GM23338 (cell line): ENCODE results near the gene TRIM24. TPM values are rescaled to one million over a fixed set of nuclear protein-coding genes. Genes with fewer than 3 reads are reported as not detected.

Source experiments
- ATAC-seq: fragments of 200-7000 bp; cut with Tn5 transposase; 3 replicates; pipeline ENCODE4 v1.9.1; 2020
- DNase-seq: peaks from one replicate; pipeline ENCODE4 v3.0.0-alpha.2; 2015; ENCODE audit warnings: low spot score
- H2AFZ ChIP-seq: fragments of 200-600 bp; sonication (generic); 2 replicates; pipeline ENCODE4 v1.8.0; 2016; ENCODE audit warnings: antibody characterized with exemption, mild to moderate bottlenecking, moderate library complexity
- H3F3A ChIP-seq: fragments of 200-600 bp; sonication (generic); replicated peaks from 2 replicates; pipeline ENCODE4 v1.8.0; 2017; ENCODE audit warnings: antibody characterized with exemption, mixed run types, low read depth
- H3K27ac ChIP-seq: fragments of 200-600 bp; sonication (generic); 2 replicates; pipeline ENCODE4 v1.6.1; 2016; ENCODE audit warnings: low read depth
- H3K27me3 ChIP-seq: fragments of 200-600 bp; sonication (generic); 2 replicates; pipeline ENCODE4 v1.8.0; 2016; ENCODE audit warnings: mild to moderate bottlenecking, mixed run types, moderate library complexity; ENCODE audit not compliant: insufficient read depth
- H3K36me3 ChIP-seq: fragments of 200-600 bp; sonication (generic); 2 replicates; pipeline ENCODE4 v1.8.0; 2016; ENCODE audit warnings: mild to moderate bottlenecking; ENCODE audit not compliant: insufficient read depth
- H3K4me1 ChIP-seq: fragments of 200-600 bp; sonication (generic); 2 replicates; pipeline ENCODE4 v1.8.0; 2016; ENCODE audit warnings: mild to moderate bottlenecking, moderate library complexity; ENCODE audit not compliant: insufficient read depth
- H3K4me2 ChIP-seq: fragments of 200-600 bp; sonication (generic); 2 replicates; pipeline ENCODE4 v1.7.1; 2017; ENCODE audit warnings: mixed run types
- H3K4me3 ChIP-seq: fragments of 200-600 bp; sonication (generic); 2 replicates; pipeline ENCODE4 v1.6.1; 2016; ENCODE audit warnings: mixed run types
- H3K79me2 ChIP-seq: fragments of 200-600 bp; sonication (generic); replicated peaks from 2 replicates; pipeline ENCODE4 v1.8.0; 2017; ENCODE audit warnings: mild to moderate bottlenecking; ENCODE audit not compliant: insufficient read depth
- H3K9me2 ChIP-seq: fragments of 200-600 bp; sonication (generic); 2 replicates; pipeline ENCODE4 v1.8.0; 2017; ENCODE audit not compliant: insufficient read depth
- H4K20me1 ChIP-seq: fragments of 200-600 bp; sonication (generic); replicated peaks from 2 replicates; pipeline ENCODE4 v1.8.0; 2017; ENCODE audit warnings: mild to moderate bottlenecking; ENCODE audit not compliant: insufficient read depth
- H3K27ac Mint-ChIP-seq: 2 replicates; pipeline ENCODE4 v1.8.0; 2020; ENCODE audit warnings: inconsistent platforms, mild to moderate bottlenecking, moderate library complexity, mixed read lengths
- H3K27me3 Mint-ChIP-seq: 3 replicates; pipeline ENCODE4 v1.8.0; 2022; ENCODE audit warnings: low read depth, mild to moderate bottlenecking, moderate library complexity, mixed read lengths, inconsistent platforms; ENCODE audit not compliant: insufficient read depth, poor library complexity
- H3K36me3 Mint-ChIP-seq: 3 replicates; pipeline ENCODE4 v1.8.0; 2021; ENCODE audit warnings: low read depth, mild to moderate bottlenecking, inconsistent platforms, moderate library complexity, mixed read lengths
- H3K4me1 Mint-ChIP-seq: 3 replicates; pipeline ENCODE4 v1.8.0; 2020; ENCODE audit warnings: mild to moderate bottlenecking, inconsistent platforms, mixed read lengths
- H3K4me3 Mint-ChIP-seq: 3 replicates; pipeline ENCODE4 v1.8.0; 2021; ENCODE audit warnings: moderate library complexity, mild to moderate bottlenecking, inconsistent platforms, mixed read lengths
- H3K9me3 Mint-ChIP-seq: 3 replicates; pipeline ENCODE4 v1.8.0; 2020; ENCODE audit warnings: moderate library complexity, mild to moderate bottlenecking, inconsistent platforms, mixed read lengths
- CREB1 ChIP-seq: fragments of 250-450 bp; sonication (Bioruptor Pico); IDR thresholded peaks from 2 replicates; pipeline ENCODE4 v1.5.0; 2020; ENCODE audit warnings: low read depth, mild to moderate bottlenecking, moderate library complexity
- EZH2 ChIP-seq: fragments of 200-600 bp; sonication (generic); IDR thresholded peaks from one replicate; pipeline ENCODE4 v1.8.0; 2017; ENCODE audit warnings: antibody characterized with exemption, mild to moderate bottlenecking, low read depth; ENCODE audit not compliant: unreplicated experiment
- EZH2phosphoT487 ChIP-seq: fragments of 200-600 bp; sonication (generic); IDR thresholded peaks from one replicate; pipeline ENCODE4 v1.8.1; 2018; ENCODE audit warnings: antibody characterized with exemption; ENCODE audit not compliant: unreplicated experiment
- JUNB ChIP-seq: IDR thresholded peaks from one replicate; pipeline ENCODE4 v1.6.1; 2016; ENCODE audit warnings: antibody characterized with exemption; ENCODE audit not compliant: unreplicated experiment
- NANOG ChIP-seq: IDR thresholded peaks from 2 replicates; pipeline ENCODE4 v1.6.1; 2016; ENCODE audit warnings: antibody characterized with exemption, borderline replicate concordance
- POLR2AphosphoS5 ChIP-seq: IDR thresholded peaks from 2 replicates; pipeline ENCODE4 v1.6.1; 2016; ENCODE audit warnings: antibody characterized with exemption, low read depth
- STAT1 ChIP-seq: IDR thresholded peaks from one replicate; pipeline ENCODE4 v1.6.1; 2016; ENCODE audit warnings: antibody characterized with exemption; ENCODE audit not compliant: unreplicated experiment
- ZNF114 ChIP-seq: fragments of 250-450 bp; sonication (Bioruptor Pico); IDR thresholded peaks from 2 replicates; pipeline ENCODE4 v1.5.0; 2020; ENCODE audit warnings: mild to moderate bottlenecking, moderate library complexity
- ZNF331 ChIP-seq: fragments of 250-450 bp; sonication (Bioruptor Pico); IDR thresholded peaks from 2 replicates; pipeline ENCODE4 v1.5.0; 2020; ENCODE audit warnings: low read depth, mild to moderate bottlenecking, moderate library complexity
- polyA plus RNA-seq: library from polyadenylated mRNA; unstranded; fragments of >200 nt; fragmentation: Nextera tagmentation; extraction: Ambion mirVana; gene quantifications from 2 replicates; pipeline ENCODE4 v1.2.1, GENCODE V29; 2016
- total RNA-seq: library from RNA; depleted of rRNA; stranded (reverse); fragments of >200 nt; shearing (Covaris generic); gene quantifications from 2 replicates; pipeline ENCODE4 v1.2.3, GENCODE V29; 2014
- TF ChIP-seq, protein P1 (sequence below): IDR thresholded peaks from one replicate; pipeline ENCODE4 v1.6.1; 2018; ENCODE audit warnings: antibody characterized with exemption; ENCODE audit not compliant: unreplicated experiment
- TF ChIP-seq, protein P2 (sequence below): fragments of 250-450 bp; sonication (Bioruptor Pico); IDR thresholded peaks from 2 replicates; pipeline ENCODE4 v1.5.0; 2020; ENCODE audit warnings: mild to moderate bottlenecking, moderate library complexity
- TF ChIP-seq, protein P3 (sequence below), 2 experiments: fragments of 200-600 bp in 1 of 2; sonication (generic) in 1 of 2; conservative IDR thresholded peaks; 2 replicates each; pipeline versions ENCODE4 v1.5.1 to v1.6.1; 2016 to 2017; ENCODE audit warnings: antibody characterized with exemption in 2 of 2, low read depth in 2 of 2, mild to moderate bottlenecking in 2 of 2, moderate library complexity in 1 of 2
- TF ChIP-seq, protein P4 (sequence below): IDR thresholded peaks from 2 replicates; pipeline ENCODE4 v1.6.1; 2016; ENCODE audit warnings: antibody characterized with exemption

The TRIM24 gene
- total and polyA plus RNA-seq, 2 experiments from 2014 or later: 67.0 to 120 TPM

DNA sequence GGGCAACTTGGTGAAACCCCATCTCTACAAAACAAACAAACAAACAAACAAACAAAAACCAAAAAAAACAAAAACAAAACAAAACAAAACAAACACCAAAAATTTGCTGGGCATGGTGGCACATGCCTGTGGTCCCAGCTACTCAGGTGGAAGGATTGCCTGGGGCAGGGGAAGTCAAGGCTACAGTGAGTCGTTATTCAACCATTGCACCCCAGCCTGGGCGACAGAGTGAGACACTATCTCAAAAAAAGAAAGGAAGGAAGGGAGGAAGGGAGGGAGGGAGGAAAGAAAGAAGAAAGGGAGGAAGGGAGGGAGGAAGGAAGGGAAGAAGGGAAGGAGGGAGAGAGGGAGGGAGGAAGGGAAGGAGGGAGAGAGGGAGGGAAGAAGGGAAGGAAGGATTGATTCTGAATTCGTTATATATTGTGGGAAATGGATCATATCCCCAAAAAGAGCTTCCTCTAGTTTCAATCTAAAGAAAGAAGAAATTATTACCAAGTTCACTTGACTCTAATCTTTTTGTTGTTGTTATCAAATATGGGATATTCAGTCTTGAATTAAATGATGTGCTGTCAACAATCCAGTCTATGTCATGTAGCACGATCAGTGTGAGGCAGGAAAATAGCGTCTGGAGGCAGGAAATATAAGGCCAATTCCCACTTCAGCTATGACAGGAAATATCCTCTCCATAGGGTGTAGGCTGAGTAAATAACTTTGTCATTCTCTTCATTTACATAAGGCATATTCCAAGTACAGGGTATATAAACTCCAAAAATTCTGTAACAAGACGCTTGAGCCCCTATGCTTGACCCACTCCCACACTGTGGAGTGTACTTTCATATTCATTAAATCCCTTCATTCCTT is 26.2 kb upstream of the TRIM24 start:
- no peak overlapping the region for H3K4me3 Mint-ChIP-seq
- peak overlapping the region; percentile 69 for H3K27ac ChIP-seq
- no peaks in the 10 kb centered on the region for H3K79me2 ChIP-seq
- H3K4me1 ChIP-seq: peaks cover 27% of the 10 kb centered on the region
- H3K27me3 Mint-ChIP-seq: peaks cover 1% of the 10 kb centered on the region
- H3K4me3 ChIP-seq: 0 out of 2 replicates have a peak overlapping the region, but pooled peaks have one; percentile 24
- H3K36me3 ChIP-seq: peaks cover 24% of the 10 kb centered on the region
- no peaks in the 10 kb centered on the region; the same call in 1 of the 2 replicates for H3K9me2 ChIP-seq
- H3K4me2 ChIP-seq: no peak overlapping the region; the same call in 1 of the 2 replicates
- 0 out of 2 replicates have a peak, but pooled peaks cover 5% of the 10 kb centered on the region for H3F3A ChIP-seq
- H3K27me3 ChIP-seq: no peaks in the 10 kb centered on the region
- H3K36me3 Mint-ChIP-seq: peaks cover 68% of the 10 kb centered on the region
- H3K9me3 Mint-ChIP-seq: peaks cover 66% of the 10 kb centered on the region
- no peak for DNase-seq
- H3K4me1 Mint-ChIP-seq: peaks cover 15% of the 10 kb centered on the region
- TF ChIP-seq ZNF331 (CRISPR knock-in tag) (no peak), EZH2phosphoT487 (no peak), CREB1 (CRISPR knock-in tag) (no peak), ZNF114 (CRISPR knock-in tag) (no peak), EZH2 (no peak), JUNB (no peak), POLR2AphosphoS5 (no peak), STAT1 (no peak), NANOG (no peak)
- TF ChIP-seq, protein P1, sequence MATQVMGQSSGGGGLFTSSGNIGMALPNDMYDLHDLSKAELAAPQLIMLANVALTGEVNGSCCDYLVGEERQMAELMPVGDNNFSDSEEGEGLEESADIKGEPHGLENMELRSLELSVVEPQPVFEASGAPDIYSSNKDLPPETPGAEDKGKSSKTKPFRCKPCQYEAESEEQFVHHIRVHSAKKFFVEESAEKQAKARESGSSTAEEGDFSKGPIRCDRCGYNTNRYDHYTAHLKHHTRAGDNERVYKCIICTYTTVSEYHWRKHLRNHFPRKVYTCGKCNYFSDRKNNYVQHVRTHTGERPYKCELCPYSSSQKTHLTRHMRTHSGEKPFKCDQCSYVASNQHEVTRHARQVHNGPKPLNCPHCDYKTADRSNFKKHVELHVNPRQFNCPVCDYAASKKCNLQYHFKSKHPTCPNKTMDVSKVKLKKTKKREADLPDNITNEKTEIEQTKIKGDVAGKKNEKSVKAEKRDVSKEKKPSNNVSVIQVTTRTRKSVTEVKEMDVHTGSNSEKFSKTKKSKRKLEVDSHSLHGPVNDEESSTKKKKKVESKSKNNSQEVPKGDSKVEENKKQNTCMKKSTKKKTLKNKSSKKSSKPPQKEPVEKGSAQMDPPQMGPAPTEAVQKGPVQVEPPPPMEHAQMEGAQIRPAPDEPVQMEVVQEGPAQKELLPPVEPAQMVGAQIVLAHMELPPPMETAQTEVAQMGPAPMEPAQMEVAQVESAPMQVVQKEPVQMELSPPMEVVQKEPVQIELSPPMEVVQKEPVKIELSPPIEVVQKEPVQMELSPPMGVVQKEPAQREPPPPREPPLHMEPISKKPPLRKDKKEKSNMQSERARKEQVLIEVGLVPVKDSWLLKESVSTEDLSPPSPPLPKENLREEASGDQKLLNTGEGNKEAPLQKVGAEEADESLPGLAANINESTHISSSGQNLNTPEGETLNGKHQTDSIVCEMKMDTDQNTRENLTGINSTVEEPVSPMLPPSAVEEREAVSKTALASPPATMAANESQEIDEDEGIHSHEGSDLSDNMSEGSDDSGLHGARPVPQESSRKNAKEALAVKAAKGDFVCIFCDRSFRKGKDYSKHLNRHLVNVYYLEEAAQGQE: no peak
- TF ChIP-seq, protein P2, sequence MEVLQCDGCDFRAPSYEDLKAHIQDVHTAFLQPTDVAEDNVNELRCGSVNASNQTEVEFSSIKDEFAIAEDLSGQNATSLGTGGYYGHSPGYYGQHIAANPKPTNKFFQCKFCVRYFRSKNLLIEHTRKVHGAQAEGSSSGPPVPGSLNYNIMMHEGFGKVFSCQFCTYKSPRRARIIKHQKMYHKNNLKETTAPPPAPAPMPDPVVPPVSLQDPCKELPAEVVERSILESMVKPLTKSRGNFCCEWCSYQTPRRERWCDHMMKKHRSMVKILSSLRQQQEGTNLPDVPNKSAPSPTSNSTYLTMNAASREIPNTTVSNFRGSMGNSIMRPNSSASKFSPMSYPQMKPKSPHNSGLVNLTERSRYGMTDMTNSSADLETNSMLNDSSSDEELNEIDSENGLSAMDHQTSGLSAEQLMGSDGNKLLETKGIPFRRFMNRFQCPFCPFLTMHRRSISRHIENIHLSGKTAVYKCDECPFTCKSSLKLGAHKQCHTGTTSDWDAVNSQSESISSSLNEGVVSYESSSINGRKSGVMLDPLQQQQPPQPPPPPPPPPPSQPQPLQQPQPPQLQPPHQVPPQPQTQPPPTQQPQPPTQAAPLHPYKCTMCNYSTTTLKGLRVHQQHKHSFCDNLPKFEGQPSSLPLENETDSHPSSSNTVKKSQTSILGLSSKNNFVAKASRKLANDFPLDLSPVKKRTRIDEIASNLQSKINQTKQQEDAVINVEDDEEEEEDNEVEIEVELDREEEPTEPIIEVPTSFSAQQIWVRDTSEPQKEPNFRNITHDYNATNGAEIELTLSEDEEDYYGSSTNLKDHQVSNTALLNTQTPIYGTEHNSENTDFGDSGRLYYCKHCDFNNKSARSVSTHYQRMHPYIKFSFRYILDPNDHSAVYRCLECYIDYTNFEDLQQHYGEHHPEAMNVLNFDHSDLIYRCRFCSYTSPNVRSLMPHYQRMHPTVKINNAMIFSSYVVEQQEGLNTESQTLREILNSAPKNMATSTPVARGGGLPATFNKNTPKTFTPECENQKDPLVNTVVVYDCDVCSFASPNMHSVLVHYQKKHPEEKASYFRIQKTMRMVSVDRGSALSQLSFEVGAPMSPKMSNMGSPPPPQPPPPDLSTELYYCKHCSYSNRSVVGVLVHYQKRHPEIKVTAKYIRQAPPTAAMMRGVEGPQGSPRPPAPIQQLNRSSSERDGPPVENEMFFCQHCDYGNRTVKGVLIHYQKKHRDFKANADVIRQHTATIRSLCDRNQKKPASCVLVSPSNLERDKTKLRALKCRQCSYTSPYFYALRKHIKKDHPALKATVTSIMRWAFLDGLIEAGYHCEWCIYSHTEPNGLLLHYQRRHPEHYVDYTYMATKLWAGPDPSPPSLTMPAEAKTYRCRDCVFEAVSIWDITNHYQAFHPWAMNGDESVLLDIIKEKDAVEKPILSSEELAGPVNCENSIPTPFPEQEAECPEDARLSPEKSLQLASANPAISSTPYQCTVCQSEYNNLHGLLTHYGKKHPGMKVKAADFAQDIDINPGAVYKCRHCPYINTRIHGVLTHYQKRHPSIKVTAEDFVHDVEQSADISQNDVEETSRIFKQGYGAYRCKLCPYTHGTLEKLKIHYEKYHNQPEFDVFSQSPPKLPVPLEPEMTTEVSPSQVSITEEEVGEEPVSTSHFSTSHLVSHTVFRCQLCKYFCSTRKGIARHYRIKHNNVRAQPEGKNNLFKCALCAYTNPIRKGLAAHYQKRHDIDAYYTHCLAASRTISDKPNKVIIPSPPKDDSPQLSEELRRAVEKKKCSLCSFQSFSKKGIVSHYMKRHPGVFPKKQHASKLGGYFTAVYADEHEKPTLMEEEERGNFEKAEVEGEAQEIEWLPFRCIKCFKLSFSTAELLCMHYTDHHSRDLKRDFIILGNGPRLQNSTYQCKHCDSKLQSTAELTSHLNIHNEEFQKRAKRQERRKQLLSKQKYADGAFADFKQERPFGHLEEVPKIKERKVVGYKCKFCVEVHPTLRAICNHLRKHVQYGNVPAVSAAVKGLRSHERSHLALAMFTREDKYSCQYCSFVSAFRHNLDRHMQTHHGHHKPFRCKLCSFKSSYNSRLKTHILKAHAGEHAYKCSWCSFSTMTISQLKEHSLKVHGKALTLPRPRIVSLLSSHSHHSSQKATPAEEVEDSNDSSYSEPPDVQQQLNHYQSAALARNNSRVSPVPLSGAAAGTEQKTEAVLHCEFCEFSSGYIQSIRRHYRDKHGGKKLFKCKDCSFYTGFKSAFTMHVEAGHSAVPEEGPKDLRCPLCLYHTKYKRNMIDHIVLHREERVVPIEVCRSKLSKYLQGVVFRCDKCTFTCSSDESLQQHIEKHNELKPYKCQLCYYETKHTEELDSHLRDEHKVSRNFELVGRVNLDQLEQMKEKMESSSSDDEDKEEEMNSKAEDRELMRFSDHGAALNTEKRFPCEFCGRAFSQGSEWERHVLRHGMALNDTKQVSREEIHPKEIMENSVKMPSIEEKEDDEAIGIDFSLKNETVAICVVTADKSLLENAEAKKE (CRISPR knock-in tag): no peak
- TF ChIP-seq, protein P3, sequence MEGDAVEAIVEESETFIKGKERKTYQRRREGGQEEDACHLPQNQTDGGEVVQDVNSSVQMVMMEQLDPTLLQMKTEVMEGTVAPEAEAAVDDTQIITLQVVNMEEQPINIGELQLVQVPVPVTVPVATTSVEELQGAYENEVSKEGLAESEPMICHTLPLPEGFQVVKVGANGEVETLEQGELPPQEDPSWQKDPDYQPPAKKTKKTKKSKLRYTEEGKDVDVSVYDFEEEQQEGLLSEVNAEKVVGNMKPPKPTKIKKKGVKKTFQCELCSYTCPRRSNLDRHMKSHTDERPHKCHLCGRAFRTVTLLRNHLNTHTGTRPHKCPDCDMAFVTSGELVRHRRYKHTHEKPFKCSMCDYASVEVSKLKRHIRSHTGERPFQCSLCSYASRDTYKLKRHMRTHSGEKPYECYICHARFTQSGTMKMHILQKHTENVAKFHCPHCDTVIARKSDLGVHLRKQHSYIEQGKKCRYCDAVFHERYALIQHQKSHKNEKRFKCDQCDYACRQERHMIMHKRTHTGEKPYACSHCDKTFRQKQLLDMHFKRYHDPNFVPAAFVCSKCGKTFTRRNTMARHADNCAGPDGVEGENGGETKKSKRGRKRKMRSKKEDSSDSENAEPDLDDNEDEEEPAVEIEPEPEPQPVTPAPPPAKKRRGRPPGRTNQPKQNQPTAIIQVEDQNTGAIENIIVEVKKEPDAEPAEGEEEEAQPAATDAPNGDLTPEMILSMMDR (conservative IDR thresholded peaks at IDR 0.05; ENCODE audit: low read depth in 2 of 2): no peak
- TF ChIP-seq, protein P4, sequence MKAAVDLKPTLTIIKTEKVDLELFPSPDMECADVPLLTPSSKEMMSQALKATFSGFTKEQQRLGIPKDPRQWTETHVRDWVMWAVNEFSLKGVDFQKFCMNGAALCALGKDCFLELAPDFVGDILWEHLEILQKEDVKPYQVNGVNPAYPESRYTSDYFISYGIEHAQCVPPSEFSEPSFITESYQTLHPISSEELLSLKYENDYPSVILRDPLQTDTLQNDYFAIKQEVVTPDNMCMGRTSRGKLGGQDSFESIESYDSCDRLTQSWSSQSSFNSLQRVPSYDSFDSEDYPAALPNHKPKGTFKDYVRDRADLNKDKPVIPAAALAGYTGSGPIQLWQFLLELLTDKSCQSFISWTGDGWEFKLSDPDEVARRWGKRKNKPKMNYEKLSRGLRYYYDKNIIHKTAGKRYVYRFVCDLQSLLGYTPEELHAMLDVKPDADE: no peak
- H2AFZ ChIP-seq: no peak overlapping the region
- H3K27ac Mint-ChIP-seq: no peak overlapping the region
- no peak for ATAC-seq
- no peaks in the 10 kb centered on the region for H4K20me1 ChIP-seq
